Mucosa of gallbladder (tissue), 1 donor: Measurements from ENCODE around the gene DPP6. TPM values are rescaled to one million over a fixed set of nuclear protein-coding genes. Genes with fewer than 3 reads are reported as not detected.
A peak's percentile ranks its signal among the peaks of the same experiment; 100 is the strongest.

Experiments used
- DNase-seq: peaks from one replicate; pipeline ENCODE4 v3.0.0-alpha.2; 2020; ENCODE audit warnings: low spot score
- total RNA-seq: library from RNA; stranded (reverse); gene quantifications from one replicate; pipeline ENCODE4 v1.2.1, GENCODE V29; 2021
- donor health status: DM: no; HTN: no; CAD: no.

Gene DPP6
- total RNA-seq, 1 donor from 2014 or later, result 0.35 TPM

- peak; percentile 20 for DNase-seq
These were observed 357.6 kb downstream of the DPP6 start for GRCh38 chr7:154409703-154410311.

DNA sequence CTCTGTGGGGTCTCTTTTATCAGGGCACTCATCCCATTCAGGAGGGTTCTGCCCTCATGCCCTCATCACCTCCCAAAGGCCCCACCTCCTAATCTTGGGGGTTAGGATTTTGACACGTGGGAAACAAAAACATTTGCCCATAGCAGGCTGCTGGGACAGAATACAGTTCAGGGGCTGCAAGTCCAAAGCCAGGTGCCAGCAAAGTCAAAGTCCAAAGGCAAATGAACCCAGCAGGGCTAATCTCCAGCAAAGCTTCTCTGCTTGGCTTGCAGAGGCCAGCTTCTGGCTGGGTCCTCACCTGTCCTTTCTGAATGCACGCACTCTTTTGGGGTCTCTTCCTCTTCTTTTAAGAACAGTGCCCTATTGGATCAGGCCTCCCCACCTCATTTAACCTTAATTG lies 359.9 kb downstream of the DPP6 start:
- DNase-seq, result no peak

DNA sequence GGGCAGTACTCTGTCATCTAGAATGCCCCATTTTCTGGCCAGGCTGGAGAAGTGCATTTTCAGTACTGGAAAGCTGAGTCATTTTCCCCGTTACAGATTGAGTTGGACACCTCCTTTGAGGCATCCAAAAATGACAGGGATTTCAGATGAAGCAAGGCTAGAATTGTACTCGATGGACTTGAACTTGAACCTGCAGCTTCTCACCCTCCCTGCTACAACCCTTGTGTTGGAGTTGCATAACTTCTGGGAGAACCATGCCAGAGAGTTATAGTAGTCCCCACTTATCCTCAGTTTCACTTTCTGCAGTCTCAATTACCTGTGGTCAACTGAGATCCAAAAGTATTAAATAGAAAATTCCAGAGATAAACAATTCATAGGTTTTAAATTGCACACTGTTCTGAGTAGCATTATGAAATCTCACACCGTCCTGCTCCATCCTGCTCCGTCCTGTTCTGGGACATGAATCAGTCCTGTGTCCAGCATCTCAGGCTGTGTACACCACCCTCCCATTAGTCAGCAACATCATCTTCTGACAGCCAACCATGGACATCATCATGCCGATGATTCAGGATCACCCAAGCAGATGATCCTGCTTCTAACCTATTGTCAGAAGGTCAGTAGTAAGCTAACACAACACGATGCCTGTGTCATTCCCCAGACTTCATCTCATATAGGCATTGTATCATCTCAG lies 363.7 kb downstream of the DPP6 start:
- no peak for DNase-seq

DNA sequence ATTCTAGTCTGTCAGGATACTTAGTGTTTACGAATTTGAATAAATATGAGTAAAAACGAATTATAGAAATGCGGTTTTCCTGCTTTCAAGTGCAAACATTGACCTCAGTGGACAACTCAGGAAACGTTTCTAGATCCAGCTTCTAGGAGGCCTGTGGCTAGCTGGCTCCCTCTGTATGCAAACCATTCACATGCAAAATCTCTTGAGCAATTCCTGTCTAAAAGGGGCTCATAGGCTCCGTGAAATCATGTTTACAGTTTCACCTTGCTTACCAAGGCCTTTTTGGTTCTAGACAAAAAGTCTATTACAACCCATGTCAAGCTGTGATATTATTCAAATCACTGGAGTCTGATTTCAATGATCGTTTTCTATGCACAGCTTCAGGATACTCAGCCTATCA lies 364.5 kb downstream of the DPP6 start:
- no peak for DNase-seq

- DNase-seq, result no peak
These were observed 367.1 kb downstream of the DPP6 start for GRCh38 chr7:154419344-154419743.

DNA sequence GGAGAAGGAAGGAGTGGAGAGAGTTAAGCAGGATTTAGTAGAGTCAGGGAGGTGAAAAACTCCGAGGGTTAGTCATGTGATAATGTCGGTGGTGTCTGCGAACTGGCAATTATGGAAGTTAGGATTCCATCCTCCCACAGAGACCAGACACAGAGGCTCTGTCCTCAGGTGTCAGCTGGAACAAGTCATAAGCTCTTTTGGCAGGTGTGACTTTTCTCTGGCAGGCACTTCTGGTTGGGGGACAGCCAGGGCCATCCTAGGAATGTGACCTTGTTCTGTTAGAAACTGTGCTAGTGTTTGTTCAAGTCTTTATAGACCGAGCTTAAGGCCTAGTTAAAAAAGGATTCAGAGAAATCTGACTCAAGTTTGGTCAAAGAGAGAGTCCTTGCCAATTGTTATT lies 371.0 kb downstream of the DPP6 start:
- DNase-seq, result no peak

- DNase-seq, result no peak
These were observed 372.2 kb downstream of the DPP6 start for GRCh38 chr7:154424350-154424749.

- no peak for DNase-seq
These were observed 373.1 kb downstream of the DPP6 start for GRCh38 chr7:154425271-154425670.

- DNase-seq, result no peak
These were observed 374.6 kb downstream of the DPP6 start for GRCh38 chr7:154426778-154427177.

GRCh38 chr7:154427533-154427932 lies 375.3 kb downstream of the DPP6 start:
- DNase-seq, result no peak

GRCh38 chr7:154429666-154430404 lies 377.6 kb downstream of the DPP6 start:
- no peak for DNase-seq

GRCh38 chr7:154430640-154431039 lies 378.4 kb downstream of the DPP6 start:
- no peak for DNase-seq

DNA sequence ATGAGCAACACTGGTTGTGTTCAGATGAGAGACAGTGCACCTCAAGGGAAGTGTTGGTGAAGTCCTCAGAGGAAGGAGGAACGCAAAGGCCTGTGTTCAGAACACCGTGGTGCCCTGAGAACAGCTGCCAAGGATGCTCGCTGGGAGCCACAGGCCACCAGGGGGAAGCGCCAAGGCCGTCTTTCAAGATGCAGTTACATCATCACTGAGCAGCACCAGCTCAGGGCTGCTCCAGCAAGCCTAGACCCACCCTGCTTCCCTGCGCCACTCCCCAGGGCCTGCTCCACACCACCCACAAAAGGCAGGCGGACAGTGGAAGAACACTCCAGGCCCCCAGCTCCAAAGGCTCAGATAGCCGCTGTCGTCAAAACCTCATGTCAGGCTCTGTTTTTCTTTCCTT lies 378.8 kb downstream of the DPP6 start:
- no peak for DNase-seq

GRCh38 chr7:154433632-154434598 lies 381.7 kb downstream of the DPP6 start:
- DNase-seq, result no peak

DNA sequence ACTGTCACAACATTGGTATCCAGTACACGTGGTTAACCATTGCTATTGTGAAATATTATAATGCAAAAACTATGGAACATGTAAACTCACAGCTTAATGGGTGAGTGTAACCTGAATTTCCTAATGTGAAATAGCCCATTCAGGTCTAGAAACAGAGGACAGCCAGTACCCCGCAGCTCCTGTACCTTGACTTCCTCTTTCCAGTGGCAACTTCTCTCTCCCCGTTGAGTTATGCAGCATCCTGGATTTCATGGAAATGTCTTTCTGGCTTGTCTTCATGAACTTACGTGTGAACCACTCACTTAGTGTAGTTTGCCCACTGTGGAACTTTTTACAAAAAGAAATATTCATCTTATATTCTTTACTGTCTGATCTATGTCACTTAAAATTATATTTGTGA lies 384.4 kb downstream of the DPP6 start:
- no peak for DNase-seq

- DNase-seq, result no peak
These were observed 385.0 kb downstream of the DPP6 start for GRCh38 chr7:154437234-154437633.

DNA sequence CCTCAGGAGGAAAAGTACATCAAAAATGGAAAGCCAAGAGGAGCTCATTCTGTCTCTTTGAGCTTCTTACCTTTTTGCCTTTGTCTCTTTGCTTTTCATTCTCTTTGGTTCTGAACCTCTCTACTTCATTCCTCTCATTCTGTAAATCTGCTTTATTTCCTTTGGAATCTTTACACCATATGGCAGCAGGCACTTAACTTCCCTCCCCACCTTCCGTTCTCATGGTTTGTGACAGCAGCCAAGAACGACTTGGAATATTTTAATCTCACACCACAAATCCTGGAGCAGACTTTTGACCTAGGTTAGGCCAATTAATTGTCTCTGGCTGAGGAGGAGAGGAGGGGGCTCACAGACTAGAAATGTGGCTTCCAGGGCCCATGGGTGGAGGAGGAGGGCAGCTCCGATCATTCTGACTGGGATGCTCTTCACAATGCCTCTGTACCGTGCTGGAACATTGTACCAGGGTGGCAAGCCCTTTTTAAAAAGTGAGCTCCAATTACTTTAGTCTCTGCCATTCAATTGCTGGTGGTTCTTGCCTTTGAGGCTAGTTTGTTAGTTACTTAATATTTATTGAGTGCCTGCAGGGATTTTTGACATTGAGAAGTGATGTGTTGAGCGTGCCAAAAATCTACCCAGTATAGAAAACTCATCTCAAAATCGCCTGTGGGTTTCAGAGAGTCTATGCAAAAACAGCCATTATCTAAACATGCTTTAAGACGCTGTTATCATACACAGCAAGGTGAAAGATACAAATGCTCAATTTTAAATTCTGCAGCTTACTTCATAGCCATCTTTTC lies 386.6 kb downstream of the DPP6 start:
- no peak for DNase-seq

- no peak for DNase-seq
These were observed 387.9 kb downstream of the DPP6 start for GRCh38 chr7:154440058-154440457.

GRCh38 chr7:154440651-154441050 lies 388.5 kb downstream of the DPP6 start:
- no peak for DNase-seq

GRCh38 chr7:154441811-154442210 lies 389.6 kb downstream of the DPP6 start:
- DNase-seq, result no peak

DNA sequence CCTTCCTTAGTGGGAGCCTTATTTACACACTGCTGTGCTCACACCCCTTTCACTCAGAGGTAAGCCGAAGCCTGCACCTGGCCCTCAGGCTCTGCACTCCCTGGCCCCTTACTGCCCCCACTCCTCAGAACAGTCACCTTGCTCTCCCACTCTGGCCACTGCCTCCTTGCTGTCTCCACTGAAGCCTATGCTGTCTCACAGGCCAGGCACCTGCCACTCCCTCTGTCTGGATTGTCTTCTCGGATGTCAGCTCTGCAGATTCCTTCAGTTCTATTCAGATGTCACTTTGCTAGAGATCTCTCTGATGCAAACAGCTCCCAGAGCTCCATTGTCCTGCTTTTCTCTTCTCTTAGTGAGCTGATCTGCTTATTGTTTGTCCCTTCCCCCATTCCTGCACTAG lies 390.7 kb downstream of the DPP6 start:
- DNase-seq, result no peak
